ENCODE measurements around the gene SHE.

SHE gene

GRCh38 chr1:154442006-154442740 is 60.0 kb downstream of the SHE start:
- DNase-seq: no peak

GRCh38 chr1:154441241-154441888 is 60.8 kb downstream of the SHE start:
- DNase-seq: no peak

GRCh38 chr1:154440036-154440804 is 62.0 kb downstream of the SHE start:
- no peak for DNase-seq

GRCh38 chr1:154436433-154436832 is 65.8 kb downstream of the SHE start:
- DNase-seq: no peak

- DNase-seq: no peak
These were observed 66.5 kb downstream of the SHE start for GRCh38 chr1:154435599-154436200.

GRCh38 chr1:154434346-154435085 is 67.7 kb downstream of the SHE start:
- DNase-seq: no peak

- DNase-seq: no peak
These were observed 68.9 kb downstream of the SHE start for GRCh38 chr1:154433161-154433764.

- no peak for DNase-seq
These were observed 70.4 kb downstream of the SHE start for GRCh38 chr1:154431586-154432373.

GRCh38 chr1:154430903-154431302 is 71.3 kb downstream of the SHE start:
- no peak for DNase-seq

- DNase-seq: no peak
These were observed 72.2 kb downstream of the SHE start for GRCh38 chr1:154429841-154430611.

All from NCI-H2171 (cell line).